Mesothelial cell of epicardium (in vitro differentiated cells): Measurements from ENCODE around the gene GCLM. TPM values are rescaled to one million over a fixed set of nuclear protein-coding genes. Genes with fewer than 3 reads are reported as not detected.
"Not testable (repeated sequence)": the region's sequence is repeated elsewhere in the genome, so short reads cannot be mapped to it uniquely, and the experiment has no call there.

ENCODE experiments used
- DNase-seq, 2 experiments: peaks; one replicate each; pipeline ENCODE4 v3.0.0; 2021; ENCODE audit warnings: low spot score in 2 of 2; ENCODE audit not compliant: unreplicated experiment in 2 of 2
- H3K27ac Mint-ChIP-seq: 2 replicates; pipeline ENCODE4 v1.8.0; 2021; ENCODE audit warnings: mixed read lengths
- H3K27me3 Mint-ChIP-seq: 2 replicates; pipeline ENCODE4 v1.8.0; 2021; ENCODE audit warnings: low read depth, mixed read lengths
- H3K36me3 Mint-ChIP-seq: 2 replicates; pipeline ENCODE4 v1.8.0; 2021; ENCODE audit warnings: mixed read lengths
- H3K4me1 Mint-ChIP-seq: 2 replicates; pipeline ENCODE4 v1.8.0; 2021; ENCODE audit warnings: mixed read lengths
- H3K4me3 Mint-ChIP-seq: 2 replicates; pipeline ENCODE4 v1.8.0; 2021; ENCODE audit warnings: mild to moderate bottlenecking, moderate library complexity, mixed read lengths
- H3K9me3 Mint-ChIP-seq: 2 replicates; pipeline ENCODE4 v1.8.0; 2021; ENCODE audit warnings: mixed read lengths
- CTCF ChIP-seq: fragments of 200-600 bp; sonication (generic); IDR thresholded peaks from one replicate; pipeline ENCODE4 v1.5.0; 2021; ENCODE audit warnings: antibody characterized with exemption; ENCODE audit not compliant: unreplicated experiment
- total RNA-seq: library from RNA; stranded (reverse); gene quantifications from 3 replicates; pipeline ENCODE4 v1.2.1, GENCODE V29; 2021

The GCLM gene
- total RNA-seq, 1 donor from 2014 or later = 8.9 TPM

GRCh38 chr1:93864175-93864574 lies 45.1 kb downstream of the GCLM start:
- Mint-ChIP-seq H3K27ac (no peak overlapping the region), H3K4me3 (no peak overlapping the region), H3K27me3 (peaks cover 4% of the 10 kb centered on the region), H3K36me3 (peaks cover 14% of the 10 kb centered on the region), H3K4me1 (no peaks in the 10 kb centered on the region), H3K9me3 (no peaks in the 10 kb centered on the region)
- no peak for TF ChIP-seq CTCF
- no peak for DNase-seq

GRCh38 chr1:93857653-93858052 lies 51.6 kb downstream of the GCLM start:
- peaks cover 19% of the 10 kb centered on the region for H3K9me3 Mint-ChIP-seq
- H3K36me3 Mint-ChIP-seq, H3K27me3 Mint-ChIP-seq, H3K4me1 Mint-ChIP-seq, DNase-seq, H3K27ac Mint-ChIP-seq, H3K4me3 Mint-ChIP-seq: not testable (repeated sequence)

- H3K4me1 Mint-ChIP-seq, H3K27me3 Mint-ChIP-seq, H3K27ac Mint-ChIP-seq, H3K36me3 Mint-ChIP-seq, H3K4me3 Mint-ChIP-seq, DNase-seq: not testable (repeated sequence)
- H3K9me3 Mint-ChIP-seq = peaks cover 19% of the 10 kb centered on the region
These were observed 53.2 kb downstream of the GCLM start for GRCh38 chr1:93855983-93856382.

- Mint-ChIP-seq H3K4me1 (no peaks in the 10 kb centered on the region), H3K27me3 (peaks cover 2% of the 10 kb centered on the region)
These were observed 55.3 kb downstream of the GCLM start for GRCh38 chr1:93853940-93854339.

GRCh38 chr1:93851878-93852277 lies 57.4 kb downstream of the GCLM start:
- Mint-ChIP-seq H3K36me3 (peaks cover 13% of the 10 kb centered on the region), H3K27me3 (no peaks in the 10 kb centered on the region), H3K4me1 (peaks cover 4% of the 10 kb centered on the region), H3K9me3 (peaks cover 18% of the 10 kb centered on the region), H3K4me3 (no peak overlapping the region), H3K27ac (no peak overlapping the region)
- no peak for DNase-seq
- no peak for TF ChIP-seq CTCF

More at GRCh38 chr1:93853940-93854339, 55.3 kb downstream of the GCLM start:
- Mint-ChIP-seq H3K27ac (no peak overlapping the region), H3K9me3 (peaks cover 24% of the 10 kb centered on the region), H3K36me3 (peaks cover 13% of the 10 kb centered on the region), H3K4me3 (no peak overlapping the region)
- DNase-seq = no peak
- no peak for TF ChIP-seq CTCF

- peaks cover 17% of the 10 kb centered on the region for H3K9me3 Mint-ChIP-seq
- TF ChIP-seq CTCF = no peak
- H3K36me3 Mint-ChIP-seq = peaks cover 13% of the 10 kb centered on the region
- H3K27me3 Mint-ChIP-seq = no peaks in the 10 kb centered on the region
- H3K4me1 Mint-ChIP-seq = peaks cover 4% of the 10 kb centered on the region
- DNase-seq = no peak
- H3K4me3 Mint-ChIP-seq = no peak overlapping the region
- H3K27ac Mint-ChIP-seq = no peak overlapping the region
These were observed 57.9 kb downstream of the GCLM start for GRCh38 chr1:93851327-93851712.

GRCh38 chr1:93850687-93851326 lies 58.4 kb downstream of the GCLM start:
- not testable (repeated sequence) for H3K4me1 Mint-ChIP-seq, DNase-seq, H3K27me3 Mint-ChIP-seq, H3K27ac Mint-ChIP-seq, H3K4me3 Mint-ChIP-seq
- H3K9me3 Mint-ChIP-seq = peaks cover 17% of the 10 kb centered on the region
- peaks cover 13% of the 10 kb centered on the region for H3K36me3 Mint-ChIP-seq
